ENCODE measurements around the gene GGN.
"Not testable (repeated sequence)": the region's sequence is repeated elsewhere in the genome, so short reads cannot be mapped to it uniquely, and the experiment has no call there.

The GGN gene

GRCh38 chr19:38387550-38388348, at the start of gene GGN:
Gene GGN, minus strand, starts transcription at chr19:38388034. Its CDS starts 773 bp downstream, at chr19:38387261.
- DNase-seq (ENCODE audit: low spot score) = peak; percentile 96

- DNase-seq (ENCODE audit: low spot score) = no peak
These were observed 49.5 kb upstream of the GGN start for GRCh38 chr19:38437295-38437694.

GRCh38 chr19:38434549-38435051, 46.8 kb upstream of the GGN start:
- no peak for DNase-seq (ENCODE audit: low spot score)

- DNase-seq (ENCODE audit: low spot score) = peak; percentile 79
These were observed 45.5 kb upstream of the GGN start, which contains the start of gene RYR1 for GRCh38 chr19:38433268-38433733. Gene RYR1, plus strand, starts transcription at chr19:38433691. Its CDS starts 139 bp downstream, at chr19:38433830.

GRCh38 chr19:38430931-38431330, 43.1 kb upstream of the GGN start:
- no peak for DNase-seq (ENCODE audit: low spot score)

GRCh38 chr19:38429811-38430156, 42.0 kb upstream of the GGN start:
- DNase-seq (ENCODE audit: low spot score) = no peak

GRCh38 chr19:38429055-38429810, 41.4 kb upstream of the GGN start:
- DNase-seq (ENCODE audit: low spot score) = no peak

GRCh38 chr19:38427035-38427677, 39.3 kb upstream of the GGN start:
- not testable (repeated sequence) for DNase-seq (ENCODE audit: low spot score)

- no peak for DNase-seq (ENCODE audit: low spot score)
These were observed 38.1 kb upstream of the GGN start, which contains the start of gene RASGRP4 for GRCh38 chr19:38425810-38426466. Gene RASGRP4, minus strand, starts transcription at chr19:38426219. Its CDS starts 128 bp downstream, at chr19:38426091.

GRCh38 chr19:38425222-38425809, 37.5 kb upstream of the GGN start:
- no peak for DNase-seq (ENCODE audit: low spot score)

- DNase-seq (ENCODE audit: low spot score) = no peak
These were observed 36.4 kb upstream of the GGN start for GRCh38 chr19:38424272-38424671.

GRCh38 chr19:38422438-38422837, 34.6 kb upstream of the GGN start:
- no peak for DNase-seq (ENCODE audit: low spot score)

GRCh38 chr19:38421856-38422255, 34.0 kb upstream of the GGN start:
- DNase-seq (ENCODE audit: low spot score) = no peak

GRCh38 chr19:38420935-38421334, 33.1 kb upstream of the GGN start:
- no peak for DNase-seq (ENCODE audit: low spot score)

GRCh38 chr19:38417544-38418506, 30.0 kb upstream of the GGN start:
- DNase-seq (ENCODE audit: low spot score) = peak; percentile 45

GRCh38 chr19:38417146-38417543, 29.3 kb upstream of the GGN start:
- no peak for DNase-seq (ENCODE audit: low spot score)

GRCh38 chr19:38413416-38413815, 25.6 kb upstream of the GGN start:
- DNase-seq (ENCODE audit: low spot score) = no peak

GRCh38 chr19:38412961-38413360, 25.1 kb upstream of the GGN start:
- no peak for DNase-seq (ENCODE audit: low spot score)

- no peak for DNase-seq (ENCODE audit: low spot score)
These were observed 24.7 kb upstream of the GGN start for GRCh38 chr19:38412491-38412890.

GRCh38 chr19:38411898-38412297, 24.1 kb upstream of the GGN start:
- not testable (repeated sequence) for DNase-seq (ENCODE audit: low spot score)
